Endothelial cell of umbilical vein (primary cell): ENCODE measurements around the gene TAF11L5. TPM values are rescaled to one million over a fixed set of nuclear protein-coding genes. Genes with fewer than 3 reads are reported as not detected.
"Not testable (repeated sequence)": the region's sequence is repeated elsewhere in the genome, so short reads cannot be mapped to it uniquely, and the experiment has no call there.

Source experiments
- BruUV-seq: library from RNA; stranded (reverse); fragments of 400-500 nt; replicated peaks from 2 replicates; lab custom pipeline; 2021; lab: Mats Ljungman, UMichigan
- CTCF ChIA-PET: fragments of 300-600, 350-600 bp; sonication (Branson Sonifier 250); formaldehyde crosslinking; loops from one replicate; lab custom pipeline; 2021; ENCODE audit warnings: antibody characterized with exemption, inconsistent platforms; lab: Charles Lee
- POLR2A ChIA-PET: fragments of 300-600, 350-600 bp; sonication (Branson Sonifier 250); formaldehyde crosslinking; loops from one replicate; lab custom pipeline; 2021; ENCODE audit warnings: antibody characterized with exemption, inconsistent platforms; lab: Charles Lee
- DNase-seq: peaks from one replicate; pipeline ENCODE4 v3.0.0-alpha.2; 2011; ENCODE audit warnings: low read depth, low spot score
- FAIRE-seq: peaks from 2 replicates; lab custom pipeline; 2011; peaks lifted over from hg19 to GRCh38; lab: Jason Lieb, UNC
- H2AFZ ChIP-seq: 2 replicates; pipeline ENCODE4 v1.6.0; 2012; ENCODE audit warnings: low read depth, low read length, control low read depth, inconsistent platforms
- H3K27ac ChIP-seq: 2 replicates; pipeline ENCODE4 v1.5.1; 2011; ENCODE audit warnings: low read depth, mild to moderate bottlenecking, control low read depth, low read length, moderate library complexity; ENCODE audit not compliant: insufficient read depth
- H3K27me3 ChIP-seq, 2 experiments: 2 replicates each; pipeline versions ENCODE4 v1.6.0 to v1.6.1; 2011; ENCODE audit warnings: low read length in 2 of 2, mixed read lengths in 1 of 2; ENCODE audit not compliant: control insufficient read depth in 2 of 2, insufficient read depth in 2 of 2
- H3K36me3 ChIP-seq, 2 experiments: 2 replicates in 1 of 2; 3 replicates in 1 of 2; pipeline ENCODE4 v1.5.1; 2011; ENCODE audit warnings: low read length in 2 of 2, mild to moderate bottlenecking in 1 of 2, moderate library complexity in 1 of 2; ENCODE audit not compliant: control insufficient read depth in 2 of 2, insufficient read depth in 2 of 2; ENCODE audit errors: extremely low read depth in 1 of 2
- H3K4me1 ChIP-seq: 3 replicates; pipeline ENCODE4 v1.5.1; 2011; ENCODE audit warnings: mild to moderate bottlenecking, low read length; ENCODE audit not compliant: control insufficient read depth, insufficient read depth; ENCODE audit errors: extremely low read depth
- H3K4me2 ChIP-seq: 2 replicates; pipeline ENCODE4 v1.6.1; 2011; ENCODE audit warnings: low read length, control low read depth, mixed read lengths; ENCODE audit not compliant: insufficient read depth
- H3K4me3 ChIP-seq, 3 experiments: fragments of 200-600 bp in 1 of 3; sonication (generic), shearing (Covaris generic) in 1 of 3; replicated peaks in 1 of 3; 2 replicates each; pipeline ENCODE4 v1.5.1; 2011 to 2016; ENCODE audit warnings: control low read depth in 3 of 3, low read length in 3 of 3, mild to moderate bottlenecking in 2 of 3, inconsistent platforms in 1 of 3, low read depth in 1 of 3, moderate library complexity in 1 of 3; ENCODE audit not compliant: insufficient read depth in 1 of 3
- H3K79me2 ChIP-seq: 2 replicates; pipeline ENCODE4 v1.6.0; 2012; ENCODE audit warnings: low read length, inconsistent platforms; ENCODE audit not compliant: control insufficient read depth, insufficient read depth
- H3K9ac ChIP-seq: replicated peaks from 2 replicates; pipeline ENCODE3; 2011; ENCODE audit warnings: low read length, control low read depth; ENCODE audit not compliant: insufficient read depth; ENCODE audit errors: extremely low read depth
- H3K9me1 ChIP-seq: replicated peaks from 3 replicates; pipeline ENCODE4 v1.6.0; 2011; ENCODE audit warnings: mild to moderate bottlenecking, low read length; ENCODE audit not compliant: control insufficient read depth, insufficient read depth; ENCODE audit errors: extremely low read depth
- H3K9me3 ChIP-seq: replicated peaks from 2 replicates; pipeline ENCODE4 v1.5.1; 2012; ENCODE audit warnings: low read length, inconsistent platforms; ENCODE audit not compliant: control insufficient read depth, insufficient read depth
- H4K20me1 ChIP-seq: replicated peaks from 2 replicates; pipeline ENCODE3; 2011; ENCODE audit warnings: mild to moderate bottlenecking, low read length; ENCODE audit not compliant: control insufficient read depth, insufficient read depth; ENCODE audit errors: extremely low read depth
- dilution Hi-C: fragments of 300-500 bp; cut with MboI; formaldehyde crosslinking; loops from one replicate; pipeline ENCODE4 v1.15.0; 2019; ENCODE audit warnings: low sequenced_read_pairs; ENCODE audit not compliant: extremely low pct_ligation_motif_present
- intact Hi-C: fragments of 100-400 bp; cut with micrococcal nuclease; formaldehyde crosslinking; loops from one replicate; pipeline ENCODE4 v1.10.0; 2022
- polyA plus RNA-seq, 4 experiments: library from polyadenylated mRNA; depleted of rRNA in 3 of 4; stranded (reverse) in 3 of 4; unstranded in 1 of 4; fragments of >200 nt; gene quantifications; 2 replicates each; pipeline versions ENCODE4 v1.2.1 to v1.2.3, GENCODE V29; 2011 to 2012; ENCODE audit warnings: missing spikeins in 1 of 4
- total RNA-seq: library from RNA; stranded (reverse); gene quantifications from 2 replicates; pipeline ENCODE4 v1.2.3, GENCODE V29; 2021

Gene TAF11L5
- total and polyA plus RNA-seq, 2 donors (not counting 3 experiments of a cell fraction or from before 2014, with no cell fraction given), result not detected

DNA sequence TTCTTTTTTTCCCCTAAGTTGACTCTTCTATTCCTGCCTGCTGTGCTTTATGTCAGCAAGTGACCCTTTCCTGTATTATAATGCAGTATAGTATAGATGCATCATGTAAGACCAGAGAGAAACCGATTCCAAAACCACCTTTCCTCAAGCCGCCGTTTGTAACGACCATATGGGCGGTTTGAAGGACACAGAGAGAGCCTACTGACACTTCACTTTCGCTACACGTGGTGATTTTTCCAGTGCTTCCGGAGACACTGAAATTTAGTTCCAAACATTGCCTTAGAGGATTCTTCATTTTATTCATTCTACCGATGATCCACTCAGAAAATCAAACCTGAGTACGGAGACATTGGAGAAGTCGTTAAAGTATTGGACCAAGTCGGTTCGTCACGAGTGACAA lies 5.5 kb upstream of the TAF11L5 start:
- BruUV-seq, intact Hi-C loops, H3K9ac ChIP-seq, CTCF ChIA-PET, DNase-seq, H3K4me3 ChIP-seq, H3K9me3 ChIP-seq, H3K4me1 ChIP-seq, H3K79me2 ChIP-seq, H3K9me1 ChIP-seq, FAIRE-seq, H3K36me3 ChIP-seq, H4K20me1 ChIP-seq, H3K4me2 ChIP-seq, H3K27ac ChIP-seq, POLR2A ChIA-PET, dilution Hi-C loops, H3K27me3 ChIP-seq, H2AFZ ChIP-seq: not testable (repeated sequence)

DNA sequence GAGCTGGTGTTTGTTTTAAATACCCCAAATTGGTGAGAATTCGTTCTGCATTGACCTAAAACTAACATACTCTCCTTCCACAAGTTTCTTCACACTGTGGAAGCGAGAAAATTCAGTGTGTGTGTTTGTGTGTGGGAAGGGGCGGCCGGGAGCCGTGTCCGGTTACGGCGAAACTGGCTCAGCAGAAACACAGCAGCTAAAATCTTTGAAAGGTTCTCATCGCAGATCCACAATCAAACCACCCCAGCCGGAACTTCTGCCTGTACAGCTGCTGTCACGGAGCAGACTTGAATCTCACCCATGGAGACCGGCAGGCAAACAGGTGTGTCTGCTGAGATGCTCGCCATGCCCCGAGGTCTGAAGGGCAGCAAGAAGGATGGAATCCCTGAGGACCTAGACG lies 3.5 kb upstream of the TAF11L5 start, which contains the start of gene TAF11L4:
TAF11L4 (plus strand) TSS at position 301 of the 400 bp plus-strand sequence.
- CTCF ChIA-PET, H3K27ac ChIP-seq, H3K36me3 ChIP-seq, H3K9me3 ChIP-seq, BruUV-seq, H3K9ac ChIP-seq, H3K9me1 ChIP-seq, FAIRE-seq, H3K4me1 ChIP-seq, DNase-seq, H3K4me2 ChIP-seq, H2AFZ ChIP-seq, H3K79me2 ChIP-seq, H3K4me3 ChIP-seq, H4K20me1 ChIP-seq, H3K27me3 ChIP-seq, POLR2A ChIA-PET, intact Hi-C loops, dilution Hi-C loops: not testable (repeated sequence)

DNA sequence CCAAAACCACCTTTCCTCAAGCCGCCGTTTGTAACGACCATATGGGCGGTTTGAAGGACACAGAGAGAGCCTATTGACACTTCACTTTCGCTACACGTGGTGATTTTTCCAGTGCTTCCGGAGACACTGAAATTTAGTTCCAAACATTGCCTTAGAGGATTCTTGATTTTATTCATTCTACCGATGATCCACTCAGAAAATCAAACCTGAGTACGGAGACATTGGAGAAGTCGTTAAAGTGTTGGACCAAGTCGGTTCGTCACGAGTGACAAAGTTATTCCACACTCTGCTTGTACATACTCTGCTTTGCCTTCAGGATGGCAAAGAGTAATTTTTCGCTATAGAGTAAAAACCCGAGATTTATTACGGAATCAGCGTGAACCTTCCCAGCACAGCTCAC lies 1.5 kb downstream of the TAF11L5 start:
- H3K9ac ChIP-seq, H3K4me2 ChIP-seq, H3K9me1 ChIP-seq, H3K27me3 ChIP-seq, BruUV-seq, H3K36me3 ChIP-seq, dilution Hi-C loops, H3K9me3 ChIP-seq, H2AFZ ChIP-seq, H3K79me2 ChIP-seq, intact Hi-C loops, H3K4me1 ChIP-seq, H4K20me1 ChIP-seq, H3K27ac ChIP-seq, POLR2A ChIA-PET, CTCF ChIA-PET, H3K4me3 ChIP-seq, FAIRE-seq: not testable (repeated sequence)
- DNase-seq, result peak; percentile 21

DNA sequence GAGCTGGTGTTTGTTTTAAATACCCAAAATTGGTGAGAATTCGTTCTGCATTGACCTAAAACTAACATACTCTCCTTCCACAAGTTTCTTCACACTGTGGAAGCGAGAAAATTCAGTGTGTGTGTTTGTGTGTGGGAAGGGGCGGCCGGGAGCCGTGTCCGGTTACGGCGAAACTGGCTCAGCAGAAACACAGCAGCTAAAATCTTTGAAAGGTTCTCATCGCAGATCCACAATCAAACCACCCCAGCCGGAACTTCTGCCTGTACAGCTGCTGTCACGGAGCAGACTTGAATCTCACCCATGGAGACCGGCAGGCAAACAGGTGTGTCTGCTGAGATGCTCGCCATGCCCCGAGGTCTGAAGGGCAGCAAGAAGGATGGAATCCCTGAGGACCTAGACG lies 3.3 kb downstream of the TAF11L5 start, which contains the start of gene TAF11L6:
TAF11L6 (plus strand) TSS at position 301 of the 400 bp plus-strand sequence.
- H3K9me3 ChIP-seq, H4K20me1 ChIP-seq, H3K9me1 ChIP-seq, intact Hi-C loops, FAIRE-seq, H3K4me2 ChIP-seq, H3K27me3 ChIP-seq, DNase-seq, H3K4me1 ChIP-seq, CTCF ChIA-PET, H3K36me3 ChIP-seq, POLR2A ChIA-PET, H2AFZ ChIP-seq, H3K27ac ChIP-seq, H3K79me2 ChIP-seq, BruUV-seq, H3K4me3 ChIP-seq, dilution Hi-C loops, H3K9ac ChIP-seq: not testable (repeated sequence)
